ENCODE data around the gene SLC1A2.

DNA sequence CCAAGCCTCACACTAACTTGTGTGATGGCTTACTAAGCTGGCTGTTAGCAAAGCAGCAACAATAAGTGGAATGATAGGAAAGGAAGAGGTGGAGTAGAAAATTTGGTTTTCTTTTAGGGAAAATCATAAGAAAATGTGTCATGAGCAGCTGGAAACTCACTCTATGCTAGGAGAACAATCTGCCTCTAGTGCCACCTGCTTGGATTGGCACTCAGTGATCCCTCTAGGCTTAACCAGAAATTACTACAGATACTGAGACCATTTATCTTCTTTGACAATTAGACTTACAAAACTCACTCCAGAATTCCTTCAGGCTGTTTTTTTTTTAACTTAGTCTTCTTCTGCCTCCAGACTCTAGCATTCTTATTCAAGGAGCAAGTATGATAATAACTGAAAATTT is 163.1 kb downstream of the SLC1A2 start:
- TF ChIP-seq POLR2A (IDR thresholded peaks at IDR 0.05; ENCODE audit: low read depth, low read length) (no peak), POLR2AphosphoS5 (IDR thresholded peaks at IDR 0.05; ENCODE audit: low read depth, low read length) (no peak)
